Stimulated activated CD4-positive, alpha-beta T cell treated with anti-CD3 and anti-CD28 coated beads, Interleukin-12 subunit alpha, Interleukin-12 subunit beta, amount 100 ng/mL, for 4 hours (primary cell): ENCODE results near the gene IPMK.
A peak's percentile ranks its signal among the peaks of the same experiment; 100 is the strongest.
"Not testable (repeated sequence)": the region's sequence is repeated elsewhere in the genome, so short reads cannot be mapped to it uniquely, and the experiment has no call there.

Source experiments
- DNase-seq: peaks from one replicate; pipeline ENCODE4 v3.0.0-alpha.2; 2020

Gene IPMK

GRCh38 chr10:58219875-58220274 lies 47.8 kb downstream of the IPMK start:
- DNase-seq: no peak

- no peak for DNase-seq
These were observed 50.1 kb downstream of the IPMK start for GRCh38 chr10:58217612-58218011.

- DNase-seq: no peak
These were observed 55.1 kb downstream of the IPMK start for GRCh38 chr10:58212622-58213021.

- no peak for DNase-seq
These were observed 57.5 kb downstream of the IPMK start for GRCh38 chr10:58210160-58210559.

GRCh38 chr10:58209669-58210068 lies 58.0 kb downstream of the IPMK start:
- no peak for DNase-seq

- DNase-seq: no peak
These were observed 61.4 kb downstream of the IPMK start for GRCh38 chr10:58206251-58206650.

- no peak for DNase-seq
These were observed 66.0 kb downstream of the IPMK start for GRCh38 chr10:58201704-58202103.

GRCh38 chr10:58189269-58189668 lies 78.4 kb downstream of the IPMK start:
- DNase-seq: no peak

GRCh38 chr10:58184120-58184670 lies 83.5 kb downstream of the IPMK start:
- DNase-seq: no peak

- no peak for DNase-seq
These were observed 87.0 kb downstream of the IPMK start for GRCh38 chr10:58180666-58181065.

GRCh38 chr10:58179238-58179637 lies 88.5 kb downstream of the IPMK start:
- DNase-seq: no peak

GRCh38 chr10:58178811-58179210 lies 88.9 kb downstream of the IPMK start:
- DNase-seq: no peak

GRCh38 chr10:58177362-58177947 lies 90.2 kb downstream of the IPMK start:
- no peak for DNase-seq

GRCh38 chr10:58175990-58176900 lies 91.4 kb downstream of the IPMK start:
- no peak for DNase-seq

GRCh38 chr10:58174831-58175230 lies 92.9 kb downstream of the IPMK start:
- DNase-seq: no peak

GRCh38 chr10:58173391-58173790 lies 94.3 kb downstream of the IPMK start:
- DNase-seq: no peak

- no peak for DNase-seq
These were observed 96.5 kb downstream of the IPMK start for GRCh38 chr10:58171146-58171545.

GRCh38 chr10:58164517-58164916 lies 103.2 kb downstream of the IPMK start:
- DNase-seq: no peak

GRCh38 chr10:58158806-58159205 lies 108.9 kb downstream of the IPMK start:
- DNase-seq: no peak

- no peak for DNase-seq
These were observed 110.5 kb downstream of the IPMK start for GRCh38 chr10:58157076-58157766.

GRCh38 chr10:58155941-58156340 lies 111.8 kb downstream of the IPMK start:
- DNase-seq: not testable (repeated sequence)

- DNase-seq: no peak
These were observed 113.9 kb downstream of the IPMK start for GRCh38 chr10:58153751-58154150.

GRCh38 chr10:58152673-58153263 lies 114.9 kb downstream of the IPMK start:
- peak; percentile 3 for DNase-seq
